H9 (cell line): Measurements from ENCODE around the gene KIAA0825. TPM values are rescaled to one million over a fixed set of nuclear protein-coding genes. Genes with fewer than 3 reads are reported as not detected.

Experiments used
- DNase-seq: peaks from one replicate; pipeline ENCODE4 v3.0.0-alpha.2; 2017
- H2AFZ ChIP-seq: one replicate; pipeline ENCODE4 v1.6.1; 2013; ENCODE audit warnings: mild to moderate bottlenecking, low read length, control low read depth, moderate library complexity
- H2AK5ac ChIP-seq: 2 replicates; pipeline ENCODE4 v1.6.1; 2013; ENCODE audit warnings: low read length, control low read depth, mixed read lengths; ENCODE audit not compliant: insufficient read length
- H2BK120ac ChIP-seq: one replicate; pipeline ENCODE4 v1.6.1; 2013; ENCODE audit warnings: low read depth, mild to moderate bottlenecking, low read length, control low read depth, inconsistent platforms; ENCODE audit not compliant: poor library complexity, severe bottlenecking
- H2BK12ac ChIP-seq: 2 replicates; pipeline ENCODE4 v1.6.1; 2013; ENCODE audit warnings: low read length, control low read depth, mixed read lengths, low read depth; ENCODE audit not compliant: insufficient read length
- H2BK15ac ChIP-seq: 2 replicates; pipeline ENCODE4 v1.6.1; 2013; ENCODE audit warnings: low read depth, low read length, control low read depth
- H2BK20ac ChIP-seq: one replicate; pipeline ENCODE4 v1.6.1; 2013; ENCODE audit warnings: low read depth, mild to moderate bottlenecking, low read length, control low read depth, inconsistent platforms; ENCODE audit not compliant: poor library complexity, severe bottlenecking
- H2BK5ac ChIP-seq: 2 replicates; pipeline ENCODE4 v1.6.1; 2013; ENCODE audit warnings: low read length, control low read depth, mixed read lengths; ENCODE audit not compliant: insufficient read length
- H3K14ac ChIP-seq: 2 replicates; pipeline ENCODE4 v1.6.1; 2013; ENCODE audit warnings: low read length, control low read depth; ENCODE audit not compliant: insufficient read depth
- H3K18ac ChIP-seq: 2 replicates; pipeline ENCODE4 v1.6.1; 2013; ENCODE audit warnings: low read depth, mild to moderate bottlenecking, mixed read lengths, low read length, control low read depth; ENCODE audit not compliant: insufficient read length
- H3K23ac ChIP-seq: 2 replicates; pipeline ENCODE4 v1.6.1; 2013; ENCODE audit warnings: low read length, control low read depth, mixed read lengths, low read depth; ENCODE audit not compliant: insufficient read length
- H3K23me2 ChIP-seq: 2 replicates; pipeline ENCODE4 v1.6.1; 2013; ENCODE audit warnings: low read depth, mild to moderate bottlenecking, mixed read lengths, low read length, control low read depth; ENCODE audit not compliant: insufficient read length, poor library complexity, severe bottlenecking
- H3K27ac ChIP-seq: 2 replicates; pipeline ENCODE4 v1.5.1; 2013; ENCODE audit warnings: low read length, control low read depth, mixed read lengths, low read depth; ENCODE audit not compliant: insufficient read length
- H3K27me3 ChIP-seq: 2 replicates; pipeline ENCODE4 v1.6.1; 2013; ENCODE audit warnings: low read length, control low read depth, inconsistent platforms; ENCODE audit not compliant: insufficient read depth
- H3K4ac ChIP-seq: 2 replicates; pipeline ENCODE4 v1.6.1; 2013; ENCODE audit warnings: low read depth, mild to moderate bottlenecking, control low read depth, inconsistent platforms, low read length, moderate library complexity
- H3K4me1 ChIP-seq: 2 replicates; pipeline ENCODE4 v1.6.1; 2013; ENCODE audit warnings: low read length, control low read depth, inconsistent platforms; ENCODE audit not compliant: insufficient read depth
- H3K4me2 ChIP-seq: 2 replicates; pipeline ENCODE4 v1.6.1; 2013; ENCODE audit warnings: low read length, control low read depth, mixed read lengths; ENCODE audit not compliant: insufficient read length, insufficient read depth
- H3K56ac ChIP-seq: 2 replicates; pipeline ENCODE4 v1.6.1; 2013; ENCODE audit warnings: low read depth, mild to moderate bottlenecking, mixed read lengths, low read length, control low read depth; ENCODE audit not compliant: insufficient read length
- H3K79me1 ChIP-seq: 2 replicates; pipeline ENCODE4 v1.6.1; 2013; ENCODE audit warnings: low read depth, mild to moderate bottlenecking, moderate library complexity, low read length, control low read depth, inconsistent platforms; ENCODE audit not compliant: insufficient read depth, poor library complexity, severe bottlenecking
- H3K79me2 ChIP-seq: 2 replicates; pipeline ENCODE4 v1.6.1; 2013; ENCODE audit warnings: low read length, control low read depth, inconsistent platforms; ENCODE audit not compliant: insufficient read depth
- H3K9ac ChIP-seq: 2 replicates; pipeline ENCODE4 v1.6.1; 2013; ENCODE audit warnings: low read length, control low read depth, mixed read lengths; ENCODE audit not compliant: insufficient read length; ENCODE audit errors: extremely low read depth
- H3K9me3 ChIP-seq: one replicate; pipeline ENCODE4 v1.6.1; 2013; ENCODE audit warnings: low read depth, low read length, inconsistent platforms; ENCODE audit not compliant: control insufficient read depth
- H3T11ph ChIP-seq: one replicate; pipeline ENCODE4 v1.6.1; 2013; ENCODE audit warnings: mild to moderate bottlenecking, low read length, control low read depth, inconsistent platforms
- H4K20me1 ChIP-seq: one replicate; pipeline ENCODE4 v1.6.1; 2013; ENCODE audit not compliant: control insufficient read depth, insufficient read length, insufficient read depth
- H4K5ac ChIP-seq: 2 replicates; pipeline ENCODE4 v1.6.1; 2013; ENCODE audit warnings: low read depth, mild to moderate bottlenecking, mixed read lengths, low read length, control low read depth; ENCODE audit not compliant: insufficient read length
- H4K8ac ChIP-seq: replicated peaks from 2 replicates; pipeline ENCODE4 v1.6.1; 2013; ENCODE audit warnings: low read length, control low read depth, mixed read lengths, low read depth; ENCODE audit not compliant: insufficient read length
- H4K91ac ChIP-seq: 2 replicates; pipeline ENCODE4 v1.6.1; 2013; ENCODE audit warnings: low read depth, mild to moderate bottlenecking, moderate library complexity, mixed read lengths, low read length, control low read depth; ENCODE audit not compliant: insufficient read length
- H3K27ac Mint-ChIP-seq, 3 experiments: 2 replicates in 2 of 3; 3 replicates in 1 of 3; pipeline ENCODE4 v1.8.0; 2020 to 2021; ENCODE audit warnings: mixed read lengths in 3 of 3, mild to moderate bottlenecking in 1 of 3, moderate library complexity in 1 of 3
- H3K27me3 Mint-ChIP-seq: 2 replicates; pipeline ENCODE4 v1.8.0; 2021; ENCODE audit warnings: low read depth, mild to moderate bottlenecking, moderate library complexity, mixed read lengths
- H3K36me3 Mint-ChIP-seq, 3 experiments: 2 replicates in 2 of 3; 3 replicates in 1 of 3; pipeline ENCODE4 v1.8.0; 2020 to 2021; ENCODE audit warnings: low read depth in 3 of 3, mixed read lengths in 3 of 3; ENCODE audit not compliant: insufficient read depth in 1 of 3
- H3K4me1 Mint-ChIP-seq, 2 experiments: 2 replicates each; pipeline ENCODE4 v1.8.0; 2020; ENCODE audit warnings: mixed read lengths in 2 of 2
- H3K4me3 Mint-ChIP-seq, 2 experiments: 2 replicates in 1 of 2; 3 replicates in 1 of 2; pipeline ENCODE4 v1.8.0; 2020 to 2021; ENCODE audit warnings: mild to moderate bottlenecking in 2 of 2, mixed read lengths in 2 of 2, moderate library complexity in 1 of 2
- H3K9me3 Mint-ChIP-seq, 2 experiments: 2 replicates in 1 of 2; 3 replicates in 1 of 2; pipeline ENCODE4 v1.8.0; 2020; ENCODE audit warnings: mild to moderate bottlenecking in 2 of 2, mixed read lengths in 2 of 2, moderate library complexity in 1 of 2
- CTCF ChIP-seq: fragments of 200-600 bp; sonication (generic); conservative IDR thresholded peaks from 3 replicates; pipeline ENCODE4 v1.8.0; 2021; ENCODE audit warnings: antibody characterized with exemption, mild to moderate bottlenecking
- WGBS: extraction: QIAGEN DNeasy Blood & Tissue Kit; methylation state at CpG from one replicate; pipeline ENCODE4 v1.1.7; 2013; ENCODE audit warnings: missing lambda C conversion rate, low lambda C conversion rate, mixed read lengths; ENCODE audit not compliant: insufficient read length; ENCODE audit errors: extremely low coverage; 5-methylcytosine and 5-hydroxymethylcytosine counted together
- total RNA-seq: library from RNA; stranded (reverse); gene quantifications from 2 replicates; pipeline ENCODE4 v1.2.1, GENCODE V29; 2021

The KIAA0825 gene
- total RNA-seq, 1 experiment from 2014 or later = 1.8 TPM

GRCh38 chr5:94196953-94197352, 421.5 kb downstream of the KIAA0825 start:
- no peak overlapping the region for H3T11ph ChIP-seq
- Mint-ChIP-seq H3K27ac (no peak overlapping the region; a peak in 1 of 7 replicates), H3K4me3 (no peak overlapping the region), H3K9me3 (no peaks in the 10 kb centered on the region), H3K36me3 (peaks cover 0 to 22% (median 14%) of the 10 kb centered on the region in 3 experiments; a peak in 3 of 7 replicates), H3K4me1 (peaks cover 58 to 60% of the 10 kb centered on the region in 2 experiments), H3K27me3 (no peaks in the 10 kb centered on the region)
- H3K79me2 ChIP-seq = 0 out of 2 replicates have a peak, but pooled peaks cover 1% of the 10 kb centered on the region
- no peak overlapping the region for H3K9ac ChIP-seq
- no peak overlapping the region for H2BK12ac ChIP-seq
- peaks cover 8% of the 10 kb centered on the region for H3K79me1 ChIP-seq
- TF ChIP-seq CTCF = no peak
- no peak overlapping the region for H3K27ac ChIP-seq
- no peak overlapping the region for H3K4me2 ChIP-seq
- no peak overlapping the region for H3K4ac ChIP-seq
- H2BK20ac ChIP-seq = no peak overlapping the region
- H3K9me3 ChIP-seq = no peaks in the 10 kb centered on the region
- DNase-seq = no peak
- H3K14ac ChIP-seq = no peak overlapping the region
- no peaks in the 10 kb centered on the region for H4K20me1 ChIP-seq
- no peak overlapping the region for H4K5ac ChIP-seq
- H4K8ac ChIP-seq = no peak overlapping the region
- no peak overlapping the region for H3K56ac ChIP-seq
- no peak overlapping the region for H3K23ac ChIP-seq
- H2BK5ac ChIP-seq = no peak overlapping the region
- no peak overlapping the region for H3K18ac ChIP-seq
- H2AFZ ChIP-seq = no peak overlapping the region
- H4K91ac ChIP-seq = no peak overlapping the region
- no peaks in the 10 kb centered on the region for H3K23me2 ChIP-seq
- WGBS = no CpG with 5 or more reads among the region's 1 CpG
- H2AK5ac ChIP-seq = no peak overlapping the region
- H3K4me1 ChIP-seq = peaks cover 7% of the 10 kb centered on the region; the same call in 1 of the 2 replicates
- no peak overlapping the region for H2BK15ac ChIP-seq
- H2BK120ac ChIP-seq = no peak overlapping the region
- H3K27me3 ChIP-seq = no peaks in the 10 kb centered on the region
